WERI-Rb-1 (cell line): ENCODE measurements around the gene ARCN1.

Experiments used
- DNase-seq: peaks from one replicate; pipeline ENCODE4 v3.0.0-alpha.2; 2020
- H3K27ac ChIP-seq: fragments of 250-450 bp; sonication (Bioruptor Pico); 2 replicates; pipeline ENCODE4 v1.5.1; 2020; ENCODE audit warnings: mild to moderate bottlenecking, moderate library complexity
- H3K27me3 ChIP-seq: fragments of 250-450 bp; sonication (Bioruptor Pico); 2 replicates; pipeline ENCODE4 v1.5.1; 2021; ENCODE audit warnings: mild to moderate bottlenecking, low read depth, moderate library complexity; ENCODE audit not compliant: insufficient read depth, severe bottlenecking
- H3K36me3 ChIP-seq: fragments of 250-450 bp; sonication (Bioruptor Pico); 2 replicates; pipeline ENCODE4 v1.5.1; 2020; ENCODE audit warnings: mild to moderate bottlenecking, moderate library complexity
- H3K4me3 ChIP-seq: 2 replicates; pipeline ENCODE4 v1.5.1; 2011; ENCODE audit warnings: low read depth, mild to moderate bottlenecking, control low read depth, low read length
- H3K9me3 ChIP-seq: fragments of 250-450 bp; sonication (Bioruptor Pico); 2 replicates; pipeline ENCODE4 v1.5.1; 2021; ENCODE audit warnings: mild to moderate bottlenecking, moderate library complexity; ENCODE audit not compliant: severe bottlenecking
- TF ChIP-seq, protein P1 (sequence below): IDR thresholded peaks from 2 replicates; pipeline ENCODE4 v1.5.1; 2011; ENCODE audit warnings: low read depth, mild to moderate bottlenecking, control low read depth, inconsistent platforms, low read length

ARCN1 gene

DNA sequence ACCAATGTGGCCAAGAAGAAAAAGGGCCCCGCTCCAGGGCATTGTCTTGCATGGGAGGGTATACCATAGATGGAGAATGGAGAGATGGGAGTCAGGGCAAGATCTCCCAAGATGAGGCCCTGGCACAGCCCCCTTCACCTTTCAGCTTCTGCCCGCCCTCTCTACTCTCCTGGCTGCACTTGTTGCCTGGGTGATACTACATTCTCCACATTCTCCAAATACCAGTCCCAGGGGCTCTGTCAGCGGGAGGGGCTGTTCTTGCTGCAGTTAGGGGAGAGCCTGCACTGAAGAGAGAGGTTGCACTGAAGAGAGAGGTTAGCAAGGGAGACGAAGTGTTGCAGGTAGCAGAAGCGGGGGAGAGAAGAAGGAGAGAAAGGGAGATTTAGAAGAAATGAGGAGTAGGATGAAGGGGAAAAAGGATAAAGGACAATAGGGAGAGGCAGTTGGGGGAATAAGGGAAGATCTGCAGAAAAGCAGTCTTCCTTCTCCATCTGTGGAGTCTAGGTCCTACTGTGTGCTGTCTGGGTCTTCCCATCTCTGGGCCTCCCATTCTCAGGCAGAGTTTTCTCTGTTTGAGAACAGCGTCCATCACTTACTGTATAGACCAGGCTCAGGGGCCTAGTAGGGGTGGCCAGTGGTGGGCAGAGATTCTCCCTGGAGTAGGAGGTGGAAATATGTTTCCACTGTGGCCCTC lies 43.2 kb downstream of the ARCN1 start:
- Histone ChIP-seq H3K27me3 (no peaks in the 10 kb centered on the region), H3K4me3 (no peak overlapping the region)
- DNase-seq: no peak

DNA sequence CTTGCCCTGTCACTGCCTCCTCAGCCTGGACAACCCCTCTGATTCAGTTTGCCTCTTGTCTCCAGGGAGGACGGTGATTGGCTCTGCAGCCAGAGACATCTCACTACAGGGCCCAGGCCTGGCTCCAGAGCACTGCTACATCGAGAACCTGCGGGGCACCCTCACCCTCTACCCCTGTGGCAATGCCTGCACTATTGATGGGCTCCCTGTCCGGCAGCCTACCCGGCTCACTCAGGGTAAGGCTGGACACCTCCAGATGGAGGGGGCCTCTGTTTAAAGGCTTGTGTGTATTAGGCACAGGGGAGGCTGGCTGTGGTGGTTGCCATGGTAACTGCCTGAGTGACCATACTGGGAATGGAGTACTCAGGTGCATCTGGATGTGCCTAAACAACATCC lies 43.8 kb downstream of the ARCN1 start:
- no peak overlapping the region for H3K4me3 ChIP-seq
- H3K27me3 ChIP-seq: no peaks in the 10 kb centered on the region
- H3K27ac ChIP-seq: no peak overlapping the region
- no peak for DNase-seq
- no peaks in the 10 kb centered on the region for H3K36me3 ChIP-seq
- TF ChIP-seq, protein P1, sequence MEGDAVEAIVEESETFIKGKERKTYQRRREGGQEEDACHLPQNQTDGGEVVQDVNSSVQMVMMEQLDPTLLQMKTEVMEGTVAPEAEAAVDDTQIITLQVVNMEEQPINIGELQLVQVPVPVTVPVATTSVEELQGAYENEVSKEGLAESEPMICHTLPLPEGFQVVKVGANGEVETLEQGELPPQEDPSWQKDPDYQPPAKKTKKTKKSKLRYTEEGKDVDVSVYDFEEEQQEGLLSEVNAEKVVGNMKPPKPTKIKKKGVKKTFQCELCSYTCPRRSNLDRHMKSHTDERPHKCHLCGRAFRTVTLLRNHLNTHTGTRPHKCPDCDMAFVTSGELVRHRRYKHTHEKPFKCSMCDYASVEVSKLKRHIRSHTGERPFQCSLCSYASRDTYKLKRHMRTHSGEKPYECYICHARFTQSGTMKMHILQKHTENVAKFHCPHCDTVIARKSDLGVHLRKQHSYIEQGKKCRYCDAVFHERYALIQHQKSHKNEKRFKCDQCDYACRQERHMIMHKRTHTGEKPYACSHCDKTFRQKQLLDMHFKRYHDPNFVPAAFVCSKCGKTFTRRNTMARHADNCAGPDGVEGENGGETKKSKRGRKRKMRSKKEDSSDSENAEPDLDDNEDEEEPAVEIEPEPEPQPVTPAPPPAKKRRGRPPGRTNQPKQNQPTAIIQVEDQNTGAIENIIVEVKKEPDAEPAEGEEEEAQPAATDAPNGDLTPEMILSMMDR: no peak
- H3K9me3 ChIP-seq: no peaks in the 10 kb centered on the region

More for the DNA sequence above, 43.2 kb downstream of the ARCN1 start:
- no peaks in the 10 kb centered on the region for H3K36me3 ChIP-seq
- H3K27ac ChIP-seq: no peak overlapping the region
- TF ChIP-seq, protein P1: no peak
- H3K9me3 ChIP-seq: no peaks in the 10 kb centered on the region

DNA sequence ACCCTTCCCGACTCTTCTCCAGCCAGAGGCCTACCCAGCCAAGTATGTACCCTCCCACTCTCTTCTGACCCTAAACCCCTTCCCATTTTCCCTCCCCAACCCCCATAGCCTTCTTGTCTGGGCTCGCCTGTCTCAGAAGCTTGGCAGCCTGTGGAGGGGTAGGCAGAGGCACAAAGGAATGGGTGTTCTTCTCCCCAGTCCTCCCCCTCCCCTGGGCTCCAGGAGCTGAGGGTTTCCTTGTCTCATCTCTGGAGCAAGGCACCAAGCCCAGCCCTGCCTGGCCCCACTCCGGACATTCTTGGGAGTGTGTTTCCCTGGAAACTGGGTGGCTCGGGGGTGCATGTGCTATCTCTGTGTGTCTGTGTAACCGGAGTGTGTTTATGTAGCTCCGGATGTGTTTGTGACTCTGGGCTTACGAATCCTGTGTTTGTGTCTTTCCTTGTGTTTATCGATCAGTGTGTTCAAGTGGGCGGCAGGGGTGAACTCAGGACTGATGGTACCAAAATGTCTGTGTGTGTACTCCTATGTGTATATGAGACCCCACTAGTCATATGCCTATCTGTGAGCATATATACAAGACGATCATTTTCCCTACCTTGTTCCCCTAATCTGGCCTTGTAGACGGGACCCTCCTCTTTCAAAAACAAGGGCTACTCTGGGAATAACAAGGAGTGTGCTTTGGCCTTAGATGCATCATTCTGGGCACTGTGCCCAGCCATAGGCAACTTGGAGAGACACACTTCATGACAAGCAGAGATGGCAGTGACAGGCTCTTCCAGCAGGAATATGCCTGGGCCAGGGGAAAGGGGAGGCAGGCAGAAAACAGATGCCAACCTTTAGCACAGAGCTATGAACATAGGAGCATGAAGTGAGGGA lies 46.1 kb downstream of the ARCN1 start:
- H3K4me3 ChIP-seq: no peak overlapping the region
- no peaks in the 10 kb centered on the region for H3K36me3 ChIP-seq
- no peak overlapping the region for H3K27ac ChIP-seq
- TF ChIP-seq, protein P1: no peak
- H3K27me3 ChIP-seq: no peaks in the 10 kb centered on the region
- no peak for DNase-seq
- H3K9me3 ChIP-seq: no peaks in the 10 kb centered on the region

DNA sequence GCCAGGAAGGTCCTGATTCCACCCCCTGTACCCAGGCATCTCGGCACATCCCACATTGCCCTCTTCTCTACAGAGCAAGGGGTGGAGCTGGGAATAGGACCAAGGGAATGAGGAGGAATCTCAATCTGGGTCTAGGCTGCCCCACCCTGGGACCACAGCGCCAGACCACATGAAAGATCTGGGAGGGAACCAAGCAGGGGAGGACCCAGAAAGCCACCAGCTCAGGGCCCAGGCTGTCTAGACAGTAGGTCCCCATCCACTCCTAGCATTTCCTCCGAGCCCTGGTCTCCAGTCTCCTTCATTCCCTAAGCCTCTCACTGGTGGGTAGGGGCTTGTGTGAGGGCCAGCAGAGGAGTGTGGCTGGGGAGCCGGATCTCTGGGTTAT lies 46.8 kb downstream of the ARCN1 start:
- Histone ChIP-seq H3K4me3 (no peak overlapping the region), H3K9me3 (no peaks in the 10 kb centered on the region), H3K27ac (no peak overlapping the region), H3K27me3 (no peaks in the 10 kb centered on the region), H3K36me3 (no peaks in the 10 kb centered on the region)
- TF ChIP-seq, protein P1: no peak
- DNase-seq: no peak

DNA sequence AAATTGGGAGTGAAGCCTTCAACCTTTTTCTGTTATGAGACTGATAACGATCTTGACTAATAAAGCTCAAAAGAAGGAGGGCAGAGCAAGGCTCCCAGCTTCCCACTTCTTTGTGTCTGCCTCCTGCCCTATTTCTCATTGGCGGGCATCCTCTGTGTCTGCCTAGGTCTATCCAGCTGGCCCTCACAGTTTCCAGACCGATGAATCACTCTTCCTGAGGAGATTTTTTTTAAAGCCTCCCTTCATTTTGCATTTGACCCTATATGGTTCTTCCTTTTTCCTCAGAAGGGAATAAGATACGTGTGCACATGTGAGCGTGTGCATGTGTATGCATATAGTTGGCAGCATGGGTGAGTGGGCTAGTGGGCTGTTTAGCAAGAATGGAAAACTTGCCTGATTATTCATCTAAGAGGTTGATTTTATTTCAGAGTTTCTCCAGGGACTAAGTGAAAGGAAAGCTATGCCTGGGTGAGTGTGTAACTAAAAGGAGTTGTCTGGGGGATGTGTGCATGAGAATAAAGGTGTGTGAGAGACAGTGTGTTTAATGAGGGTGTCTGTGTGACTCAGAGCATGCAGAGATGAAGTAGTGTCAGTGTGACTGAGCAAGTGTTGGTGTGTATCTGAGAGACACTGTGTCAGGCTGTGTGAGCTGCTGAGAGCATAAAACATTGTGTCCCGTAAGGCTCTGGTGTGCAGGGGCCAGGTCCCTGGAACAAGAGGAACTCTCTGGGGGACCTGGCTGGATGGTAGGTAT lies 47.4 kb downstream of the ARCN1 start:
- H3K27ac ChIP-seq: no peak overlapping the region
- H3K36me3 ChIP-seq: no peaks in the 10 kb centered on the region
- no peaks in the 10 kb centered on the region for H3K27me3 ChIP-seq
- no peaks in the 10 kb centered on the region for H3K9me3 ChIP-seq
- TF ChIP-seq, protein P1: no peak
- DNase-seq: no peak
- H3K4me3 ChIP-seq: no peak overlapping the region
